Right lung (tissue), 10 donors: ENCODE measurements around the gene ZNF726. TPM values are rescaled to one million over a fixed set of nuclear protein-coding genes. Genes with fewer than 3 reads are reported as not detected.
"Not testable (repeated sequence)": the region's sequence is repeated elsewhere in the genome, so short reads cannot be mapped to it uniquely, and the experiment has no call there.

Experiments used
- DNase-seq, 2 donors: peaks; one replicate each; pipeline ENCODE4 v3.0.0-alpha.2; 2013
- long read RNA-seq, 8 donors: transcript quantifications; one replicate each; lab custom pipeline, GENCODE V29; 2026
- polyA plus RNA-seq, 5 donors: library from polyadenylated mRNA; unstranded; fragments of 120-200 nt; gene quantifications; one replicate each; pipeline versions ENCODE4 v1.2.1 to v1.2.3, GENCODE V29; 2013; ENCODE audit warnings: inconsistent platforms in 1 of 5, low replicate concordance in 1 of 5; ENCODE audit not compliant: insufficient read length in 5 of 5, insufficient read depth in 1 of 5

ZNF726 gene
- polyA plus RNA-seq: 10 to 100 TPM; 10.5 to 23.5 (median 15.0) TPM
- long read RNA-seq, donor 1, partial matches to known transcripts: 0 of 5 reads
- long read RNA-seq, donor 1, other reads (novel, unspliced or antisense): 0 of 5 reads
- long read RNA-seq, donor 2, partial matches to known transcripts: 0 of 2 reads
- long read RNA-seq, donor 2, other reads (novel, unspliced or antisense): 0 of 2 reads
- long read RNA-seq, donor 3, partial matches to known transcripts: 0 of 5 reads
- long read RNA-seq, donor 3, other reads (novel, unspliced or antisense): 0 of 5 reads
- long read RNA-seq, donor 4, partial matches to known transcripts: 0 of 3 reads
- long read RNA-seq, donor 4, other reads (novel, unspliced or antisense): 0 of 3 reads
- long read RNA-seq, donor 5, partial matches to known transcripts: 0 of 6 reads
- long read RNA-seq, donor 5, other reads (novel, unspliced or antisense): 0 of 6 reads
- long read RNA-seq, donor 6, partial matches to known transcripts: 0 of 4 reads
- long read RNA-seq, donor 6, other reads (novel, unspliced or antisense): 0 of 4 reads
- long read RNA-seq, donor 7, partial matches to known transcripts: 0 of 1 reads
- long read RNA-seq, donor 7, other reads (novel, unspliced or antisense): 0 of 1 reads
- long read RNA-seq, donor 8, partial matches to known transcripts: 0 of 4 reads
- long read RNA-seq, donor 8, other reads (novel, unspliced or antisense): 0 of 4 reads

DNA sequence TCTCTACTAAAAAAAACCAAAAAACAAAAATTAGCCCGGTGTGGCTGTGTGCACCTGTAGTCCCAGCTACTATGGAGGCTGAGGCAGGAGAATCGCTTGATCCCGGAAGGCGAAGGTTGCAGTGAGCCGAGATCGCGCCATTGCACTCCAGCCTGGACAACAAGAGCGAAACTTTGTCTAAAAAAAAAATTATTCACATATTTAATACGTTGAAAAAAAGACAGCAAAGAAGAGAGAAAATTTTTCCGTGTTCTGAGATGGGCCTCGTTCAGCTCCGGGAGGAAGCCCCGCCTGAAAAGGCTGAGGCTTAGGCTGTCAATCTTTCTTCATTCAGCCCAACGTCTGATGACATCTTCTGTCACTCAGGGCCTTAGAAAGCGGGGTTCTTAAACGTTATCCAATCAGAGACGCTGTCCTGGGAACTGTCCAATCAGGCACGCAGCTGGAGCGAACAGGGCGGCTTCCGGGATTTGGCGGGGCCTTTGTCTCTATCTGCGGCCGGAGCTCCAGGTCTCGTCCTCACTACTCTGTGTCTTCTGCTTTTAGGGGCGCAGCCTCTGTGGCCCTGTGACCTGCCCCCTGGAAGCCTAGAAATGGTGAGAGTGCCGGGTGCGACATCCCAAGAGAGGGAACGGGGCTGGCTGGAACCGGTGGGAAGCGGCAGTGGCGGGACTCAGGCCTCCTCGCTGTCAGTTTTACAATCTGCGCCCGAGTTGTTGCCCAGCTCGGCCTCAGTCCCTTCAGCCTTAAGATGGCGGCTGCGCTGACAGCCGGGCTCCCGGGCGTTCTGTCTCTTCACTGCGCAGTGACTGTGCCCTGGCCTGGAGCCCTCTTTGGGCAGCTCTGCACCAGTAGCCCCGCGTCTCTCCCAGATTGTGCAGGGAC, at the start of gene ZNF726:
Gene ZNF726 (plus strand): TSS at position 485 of the 885 bp plus-strand sequence. CDS start 109 bp downstream, at position 594.
- DNase-seq: peak; percentile 91 to 92

DNA sequence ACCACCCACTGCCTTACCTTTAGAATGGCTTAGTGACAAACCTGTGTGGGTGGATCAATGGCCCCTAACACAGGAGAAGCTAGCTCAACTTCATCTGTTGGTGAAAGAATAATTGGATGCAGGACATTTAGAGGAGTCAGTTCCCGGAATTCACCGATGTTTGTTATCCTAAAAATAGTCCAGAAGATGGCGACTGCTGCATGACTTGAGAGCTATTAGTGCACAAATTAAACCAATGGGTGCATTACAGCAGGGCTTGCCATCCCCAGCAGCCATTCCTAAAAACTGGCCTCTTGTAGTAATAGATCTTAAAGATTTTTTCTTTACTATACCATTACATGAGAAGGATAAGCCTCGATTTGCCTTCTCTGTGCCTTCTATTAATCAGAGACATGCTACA, 46.8 kb upstream of the ZNF726 start:
- no peak for DNase-seq

DNA sequence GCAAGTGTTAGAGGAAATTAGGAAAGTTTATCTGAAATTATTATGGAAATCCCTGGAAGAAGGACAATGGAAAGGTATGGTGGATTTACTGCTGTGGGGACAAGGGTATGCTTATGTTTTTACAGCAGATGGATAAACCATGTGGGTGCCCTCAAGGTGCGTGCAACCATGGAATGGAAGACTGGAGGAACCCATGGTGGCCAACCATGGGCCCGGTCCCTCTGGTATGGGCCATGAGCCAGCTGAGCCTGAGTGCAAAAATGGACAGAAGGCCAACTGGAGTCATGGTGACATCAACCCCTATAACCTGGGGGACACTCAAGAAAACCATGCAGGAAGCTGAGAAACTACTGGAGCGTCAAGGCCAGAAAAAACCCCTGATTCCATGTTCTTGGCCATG, 46.1 kb upstream of the ZNF726 start:
- DNase-seq: no peak

DNA sequence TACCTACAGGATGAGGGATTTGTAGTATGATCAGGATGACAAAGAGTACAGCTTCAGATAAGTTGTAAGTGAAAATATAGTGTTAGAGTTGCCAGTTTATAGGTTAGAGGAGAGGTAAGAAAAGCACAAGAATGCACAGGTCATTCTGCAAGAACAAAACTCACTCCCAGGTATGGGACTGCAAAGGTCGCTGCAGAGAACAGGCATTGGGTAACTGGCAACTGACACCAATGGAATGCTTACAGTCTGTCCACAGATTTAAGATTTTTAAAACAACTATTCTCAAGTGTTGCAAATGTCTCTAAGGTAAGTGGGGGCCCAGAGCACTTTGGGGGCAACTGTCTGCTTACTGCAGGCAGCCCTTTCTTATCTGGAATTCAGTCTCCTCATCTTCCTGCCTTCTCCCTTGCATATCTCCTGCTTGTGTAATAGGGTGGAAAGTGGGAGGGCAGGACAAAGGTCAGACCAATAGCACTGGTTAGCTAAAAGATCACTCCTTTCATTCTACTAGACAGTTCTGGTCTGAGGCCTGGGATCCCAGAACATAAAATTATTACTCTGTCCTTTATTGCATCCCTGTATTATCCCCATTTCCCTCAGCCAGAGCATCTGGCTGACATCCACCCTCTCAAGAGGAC, 42.3 kb upstream of the ZNF726 start:
- DNase-seq: no peak

DNA sequence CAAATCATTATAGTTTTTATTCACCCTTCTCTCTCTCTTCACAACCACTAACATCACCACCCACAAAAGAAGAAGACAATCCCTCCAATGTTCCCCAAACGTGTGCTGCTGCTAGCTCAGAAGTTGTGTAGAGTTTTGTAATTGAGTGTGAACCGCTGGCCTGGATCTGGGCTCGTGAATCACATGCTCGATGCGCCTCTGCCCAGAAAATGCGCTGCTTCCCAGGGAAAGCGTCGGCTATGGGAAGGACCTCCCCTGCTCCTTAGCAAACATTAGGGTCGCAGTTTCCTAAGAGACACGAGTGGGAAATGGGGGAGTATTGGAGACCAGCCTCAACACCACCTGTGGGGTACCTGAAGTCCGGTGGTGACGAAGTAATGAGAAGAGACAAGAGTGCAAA, 38.4 kb upstream of the ZNF726 start:
- peak in 1 of 2 donors; percentile 14 for DNase-seq

DNA sequence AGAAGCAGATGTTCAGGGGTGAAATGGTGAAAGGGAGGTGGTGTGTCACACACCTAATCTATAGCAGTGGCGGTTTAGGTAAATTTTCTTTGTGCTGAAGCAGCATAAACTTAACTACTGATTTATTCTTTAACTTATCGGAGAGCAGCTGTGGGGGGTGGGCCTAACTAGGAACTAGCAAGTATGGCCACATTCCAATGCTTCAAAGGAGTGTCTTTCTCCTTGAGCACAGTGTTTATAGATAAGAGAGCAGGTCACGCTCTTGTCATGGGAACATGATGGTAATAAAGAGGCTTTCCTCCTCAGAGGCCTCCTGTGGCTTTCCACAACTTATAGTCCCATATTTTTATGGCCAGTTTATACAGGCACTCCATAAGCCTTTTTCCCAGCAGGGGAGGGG, 37.9 kb upstream of the ZNF726 start:
- peak in 1 of 2 donors; percentile 13 for DNase-seq

DNA sequence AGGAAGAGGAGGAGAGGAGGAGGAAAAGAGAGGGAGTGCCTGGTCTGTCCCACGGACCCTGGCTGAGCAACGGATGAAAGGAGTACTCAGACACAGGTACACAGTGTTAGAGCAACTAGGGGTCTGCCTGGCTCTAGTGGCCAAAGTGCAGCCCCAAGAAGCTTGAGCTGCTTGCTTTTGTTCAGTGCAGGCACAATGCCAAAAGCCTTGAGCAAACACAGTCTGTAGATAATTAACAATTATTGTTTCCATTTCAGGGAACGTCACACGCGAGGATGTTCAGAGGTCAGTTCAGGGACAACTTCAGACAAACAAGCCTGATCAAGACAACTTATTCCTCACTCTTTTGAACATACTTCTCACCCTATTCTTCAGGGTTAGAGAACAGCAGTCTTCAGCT, 32.2 kb upstream of the ZNF726 start:
- DNase-seq: no peak

DNA sequence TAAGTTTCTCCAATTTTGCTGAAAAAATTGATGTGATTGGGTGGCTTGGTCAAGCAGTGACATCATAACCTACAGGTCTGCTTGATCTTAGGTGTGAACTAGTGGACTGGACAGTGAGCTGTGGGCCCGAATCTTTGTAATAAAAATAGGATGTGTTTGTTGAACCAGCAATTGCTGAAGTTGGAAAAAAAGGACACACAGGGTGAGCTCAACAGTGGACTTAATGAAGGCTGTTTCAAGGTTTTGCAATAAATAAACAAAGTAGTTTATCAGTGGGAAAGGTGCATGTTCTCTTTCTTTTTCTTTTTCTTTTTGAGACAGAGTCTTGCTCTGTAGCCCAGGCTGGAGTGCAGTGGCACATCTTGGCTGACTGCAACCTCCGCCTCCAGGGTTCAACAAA, 30.3 kb upstream of the ZNF726 start:
- no peak for DNase-seq

DNA sequence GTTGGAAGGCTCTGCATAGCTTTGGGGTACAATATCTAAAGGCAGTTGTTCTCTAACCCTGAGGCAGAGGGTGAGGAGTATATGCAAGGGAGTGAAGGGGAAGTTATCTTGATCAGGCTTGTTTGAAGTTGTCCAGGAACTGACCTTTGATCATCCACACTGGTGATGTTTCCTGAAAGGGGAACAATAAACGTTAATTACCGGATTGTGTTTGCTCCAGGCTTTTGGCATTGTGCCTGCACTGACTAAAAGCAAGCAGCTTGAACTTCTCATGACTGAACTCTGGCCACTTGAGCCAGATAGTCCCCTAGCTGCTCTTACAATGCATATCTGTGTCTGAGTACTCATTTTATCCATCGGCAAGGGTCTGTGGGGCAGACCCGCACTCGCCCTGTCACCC, 27.0 kb upstream of the ZNF726 start:
- no peak for DNase-seq

DNA sequence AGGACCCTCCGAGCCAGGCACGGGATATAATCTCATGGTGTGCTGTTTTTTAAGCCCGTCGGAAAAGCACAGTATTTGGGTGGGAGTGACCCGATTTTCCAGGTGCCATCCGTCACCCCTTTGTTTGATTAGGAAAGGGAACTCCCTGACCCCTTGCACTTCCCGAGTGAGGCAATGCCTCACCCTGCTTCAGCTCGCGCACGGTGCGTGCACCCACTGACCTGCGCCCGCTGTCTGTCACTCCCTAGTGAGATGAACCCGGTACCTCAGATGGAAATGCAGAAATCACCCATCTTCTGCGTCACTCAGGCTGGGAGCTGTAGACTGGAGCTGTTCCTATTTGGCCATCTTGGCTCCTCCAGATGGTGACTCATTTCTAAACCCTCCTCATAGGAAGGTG, 18.6 kb upstream of the ZNF726 start:
- not testable (repeated sequence) for DNase-seq

DNA sequence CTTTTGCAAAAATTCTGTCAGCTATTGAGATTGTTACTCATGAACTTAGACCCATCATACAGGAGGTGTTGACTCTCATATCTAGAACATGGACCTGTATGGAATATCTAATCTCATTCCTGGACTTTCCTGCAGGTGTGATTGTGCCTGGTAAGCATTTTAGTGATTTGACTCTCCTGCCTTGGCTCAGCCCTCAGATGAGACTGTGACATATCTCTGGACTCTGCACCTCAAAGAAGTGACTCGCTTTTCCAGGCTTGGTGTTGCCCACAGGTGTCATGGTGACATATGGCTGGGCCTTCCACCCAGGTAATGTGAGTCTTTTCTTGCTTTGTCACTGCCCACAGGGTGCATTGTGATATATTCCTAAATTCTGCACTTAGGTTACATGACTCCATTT, 17.8 kb upstream of the ZNF726 start:
- no peak for DNase-seq

DNA sequence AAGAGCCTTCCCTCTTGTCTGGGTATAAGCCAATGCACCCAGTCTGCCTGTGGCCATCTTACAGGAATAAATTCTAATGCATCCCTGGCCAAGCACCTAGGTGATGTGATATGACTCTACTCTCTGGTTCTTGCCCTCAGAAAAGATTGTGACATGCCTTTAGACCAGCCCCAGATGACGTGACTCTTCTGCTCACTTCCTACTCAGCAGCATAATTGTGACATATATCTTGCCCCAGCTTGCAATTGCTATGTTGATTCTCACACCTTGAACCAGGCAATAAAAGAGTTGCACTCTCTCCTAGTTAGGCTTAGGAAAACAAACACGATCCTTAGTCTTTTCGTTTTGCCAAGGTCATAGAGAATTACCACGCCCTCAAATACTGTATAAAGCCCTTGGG, 13.3 kb upstream of the ZNF726 start:
- DNase-seq: no peak

DNA sequence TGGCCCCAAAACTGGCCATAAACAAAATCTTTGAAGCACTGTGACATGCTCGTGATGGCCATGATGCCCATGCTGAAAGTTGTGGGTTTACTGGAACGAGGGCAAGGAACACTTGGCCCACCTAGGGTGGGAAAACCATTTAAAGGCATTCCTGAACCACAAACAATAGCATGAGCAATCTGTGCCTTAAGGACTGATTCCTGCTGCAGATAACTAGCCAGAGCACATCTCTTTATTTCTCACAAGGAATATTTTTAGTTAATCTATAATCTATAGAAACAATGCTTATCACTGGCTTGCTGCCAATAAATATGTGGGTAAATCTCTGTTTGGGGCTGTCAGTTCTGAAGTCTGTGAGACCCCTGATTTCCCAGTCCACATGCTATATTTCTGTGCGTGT, 10.3 kb upstream of the ZNF726 start:
- DNase-seq: no peak

DNA sequence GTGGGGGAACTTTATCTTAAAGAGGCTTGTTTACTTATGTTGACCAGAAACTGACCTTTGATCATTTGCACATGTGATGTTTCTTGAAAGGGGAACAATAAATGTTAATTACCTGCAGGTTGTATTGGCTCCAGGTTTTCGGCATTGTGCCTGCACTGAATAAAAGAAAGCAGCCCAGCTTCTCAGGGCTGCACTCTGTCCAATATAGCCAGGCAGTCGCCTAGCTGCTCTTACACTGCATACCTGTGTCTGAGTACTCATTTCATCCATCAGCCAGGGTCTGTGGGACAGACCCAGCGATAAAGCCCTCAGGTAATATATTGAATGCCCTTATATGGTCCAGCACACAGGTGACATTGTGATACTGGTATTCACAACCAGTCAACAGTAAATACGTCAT, 8.9 kb upstream of the ZNF726 start:
- DNase-seq: no peak

DNA sequence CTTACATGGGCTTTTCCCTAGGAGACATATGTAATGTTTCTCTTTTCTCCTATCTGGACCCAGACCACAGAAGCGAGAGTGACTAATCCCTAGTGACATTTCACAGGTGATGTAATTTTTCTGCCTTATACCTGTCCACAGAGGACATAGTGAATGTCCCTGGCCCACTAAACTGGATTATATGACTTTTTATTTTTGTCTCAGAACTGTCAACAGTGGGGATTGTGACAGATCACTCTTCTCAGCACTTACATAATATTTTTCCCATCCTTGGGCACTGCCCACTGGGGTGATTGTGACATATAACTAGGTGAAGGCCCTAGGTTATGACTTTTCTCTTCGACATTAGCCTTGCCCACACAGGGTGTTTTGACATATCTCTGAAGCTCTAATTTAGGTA, 7.9 kb upstream of the ZNF726 start:
- DNase-seq: no peak

DNA sequence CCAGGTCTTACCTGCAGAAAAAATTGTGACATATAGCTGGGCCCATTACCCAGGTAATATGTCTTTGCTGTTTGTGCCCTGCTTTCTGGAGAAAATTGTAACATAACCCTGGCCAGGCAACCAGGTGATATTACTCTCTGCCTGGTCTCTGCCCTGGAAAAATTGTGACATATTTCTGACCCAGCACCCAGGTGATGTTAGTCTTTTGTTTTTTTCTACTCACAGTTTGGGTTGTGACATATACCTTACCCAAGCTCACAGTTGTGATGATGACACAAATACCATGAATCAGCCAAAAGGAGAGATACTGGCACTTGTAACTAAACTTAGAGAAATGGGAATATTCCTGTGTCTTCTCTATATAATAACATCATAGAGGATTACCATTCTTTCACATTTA, 6.5 kb upstream of the ZNF726 start:
- DNase-seq: no peak

DNA sequence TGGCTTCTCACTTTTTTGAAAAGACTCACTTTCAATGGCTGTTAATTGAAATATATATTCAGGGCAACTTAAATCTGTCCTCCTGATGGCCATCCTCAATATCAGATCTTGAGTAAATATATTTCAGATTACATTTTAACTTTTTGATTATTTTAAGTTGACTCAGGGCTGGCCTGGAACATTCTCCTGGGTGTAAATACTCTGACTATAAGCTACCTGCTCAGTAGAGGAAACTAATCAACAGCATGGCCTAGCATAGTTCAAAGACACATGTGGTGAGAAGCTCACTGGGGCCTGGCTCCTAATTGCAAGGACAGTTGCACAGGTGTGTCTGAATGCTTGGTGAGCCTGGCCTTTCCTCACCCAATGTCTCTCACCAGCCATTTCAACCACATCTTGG, 5.5 kb upstream of the ZNF726 start:
- no peak for DNase-seq

DNA sequence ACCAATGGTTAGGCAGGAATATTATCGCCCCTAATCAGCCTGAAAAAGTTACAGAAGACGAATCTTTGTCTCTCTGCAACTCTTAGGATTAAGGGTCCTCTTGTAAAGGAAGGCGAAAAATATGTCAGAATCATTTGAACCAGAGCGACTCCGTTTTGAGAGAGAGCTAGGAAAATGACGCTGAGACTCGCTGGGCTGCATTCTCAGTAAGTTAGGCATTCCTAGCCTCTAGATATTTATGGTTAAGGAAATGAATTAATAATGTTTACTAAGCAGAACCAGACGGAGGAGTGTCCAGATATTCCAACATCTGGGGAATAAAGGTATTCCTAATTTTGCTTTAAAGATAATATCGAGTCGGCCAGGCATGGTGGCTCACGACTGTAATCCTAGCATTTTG, 755 bp upstream of the ZNF726 start:
- DNase-seq: no peak

DNA sequence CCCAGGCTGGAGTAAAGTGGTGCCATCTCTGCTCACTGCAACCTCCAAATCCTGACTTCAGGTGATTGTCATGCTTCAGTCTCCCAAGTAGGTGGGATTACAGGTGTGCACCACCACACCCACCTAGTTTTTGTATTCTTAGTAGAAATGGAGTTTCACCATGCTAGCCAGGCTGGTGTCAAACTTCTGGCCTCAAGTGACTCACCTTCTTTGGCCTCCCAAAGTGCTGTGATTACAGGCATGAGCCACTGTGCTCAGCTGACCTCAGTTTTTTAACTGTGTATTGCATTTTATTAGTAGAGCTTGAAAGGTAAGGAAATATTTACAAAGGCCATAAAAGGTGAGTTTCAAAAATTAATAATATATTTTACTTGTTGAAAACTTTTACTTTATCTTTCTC, 2.3 kb downstream of the ZNF726 start:
- no peak for DNase-seq

DNA sequence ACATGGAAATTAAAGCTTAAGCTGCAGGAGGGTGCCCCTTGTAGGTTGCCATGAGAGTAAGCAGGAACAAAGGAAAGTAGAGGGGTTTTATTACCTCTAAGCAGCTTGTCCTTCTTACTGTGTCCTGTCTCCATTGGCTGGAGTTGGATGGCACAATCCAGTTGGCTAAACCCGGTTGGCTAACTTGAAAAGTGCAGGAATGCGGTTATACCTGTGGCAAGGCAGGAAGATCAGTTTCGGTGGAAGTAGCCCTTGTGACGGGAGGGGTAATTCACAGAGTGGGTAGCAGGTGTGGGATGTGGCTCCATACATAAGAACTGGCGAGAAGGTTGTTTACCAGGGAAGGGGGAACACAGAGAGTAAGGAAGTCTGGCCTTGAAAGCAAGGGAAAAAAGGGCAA, 3.2 kb downstream of the ZNF726 start:
- peak; percentile 58 to 66 for DNase-seq

DNA sequence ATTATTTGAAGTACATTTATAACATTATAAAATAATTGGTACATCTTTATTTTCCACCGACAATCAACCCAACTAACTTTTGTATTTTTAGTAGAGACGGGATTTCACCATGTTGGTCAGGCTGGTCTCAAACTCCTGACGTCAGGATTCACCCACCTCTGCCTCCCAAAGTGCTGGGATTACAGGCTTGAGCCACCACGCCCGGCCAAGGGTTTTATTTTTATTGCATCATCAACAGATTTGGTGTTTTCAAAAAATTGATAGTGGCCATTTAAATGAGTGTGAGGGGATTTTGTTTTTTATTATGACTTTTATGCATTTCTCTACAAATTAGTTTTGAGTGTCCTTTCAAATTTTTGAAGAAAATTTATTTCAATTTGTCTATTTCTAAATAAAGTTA, 10.6 kb downstream of the ZNF726 start:
- DNase-seq: no peak

DNA sequence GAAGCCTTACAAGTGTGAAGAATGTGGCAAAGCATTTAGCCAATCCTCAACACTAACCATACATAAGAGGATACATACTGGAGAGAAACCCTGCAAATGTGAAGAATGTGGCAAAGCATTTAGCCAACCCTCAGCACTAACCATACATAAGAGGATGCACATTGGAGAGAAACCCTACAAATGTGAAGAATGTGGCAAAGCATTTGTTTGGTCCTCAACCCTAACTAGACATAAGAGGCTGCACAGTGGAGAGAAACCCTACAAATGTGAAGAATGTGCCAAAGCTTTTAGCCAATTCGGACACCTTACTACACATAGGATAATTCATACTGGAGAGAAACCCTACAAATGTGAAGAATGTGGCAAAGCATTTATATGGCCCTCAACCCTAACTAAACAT, 18.2 kb downstream of the ZNF726 start:
- no peak for DNase-seq
